Prostate gland (tissue), 2 donors: ENCODE measurements around the gene LMTK3. TPM values are rescaled to one million over a fixed set of nuclear protein-coding genes. Genes with fewer than 3 reads are reported as not detected.

Experiments used
- DNase-seq: peaks from one replicate; pipeline ENCODE4 v3.0.0-alpha.2; 2019; ENCODE audit warnings: low spot score
- H3K27ac ChIP-seq, 2 donors: fragments of 200-600 bp; sonication (generic); 2 replicates each; pipeline ENCODE4 v1.5.1; 2017 to 2019
- H3K27me3 ChIP-seq: fragments of 200-600 bp; sonication (generic); replicated peaks from 2 replicates; pipeline ENCODE4 v1.5.1; 2019; ENCODE audit not compliant: insufficient read depth
- H3K36me3 ChIP-seq, 2 donors: fragments of 200-600 bp; sonication (generic); 1 replicate in 1 of 2; 2 replicates in 1 of 2; pipeline versions ENCODE4 v1.5.1 to v1.8.1; 2017 to 2019
- H3K4me1 ChIP-seq: fragments of 200-600 bp; sonication (generic); replicated peaks from 2 replicates; pipeline ENCODE4 v1.5.1; 2019
- H3K4me3 ChIP-seq, 2 donors: fragments of 200-600 bp; sonication (generic); 2 replicates each; pipeline ENCODE4 v1.5.1; 2017 to 2019
- H3K9me3 ChIP-seq: fragments of 200-600 bp; sonication (generic); 2 replicates; pipeline ENCODE4 v1.5.1; 2017
- CTCF ChIP-seq, 4 experiments: fragments of 200-600 bp in 2 of 4; fragments of 450-650 bp in 2 of 4; sonication (generic) in 2 of 4; IDR thresholded peaks; 1 replicate in 3 of 4; 2 replicates in 1 of 4; pipeline ENCODE4 v1.5.1; 2016 to 2019; ENCODE audit warnings: antibody characterized with exemption in 4 of 4, mild to moderate bottlenecking in 2 of 4, moderate library complexity in 2 of 4
- POLR2A ChIP-seq: fragments of 450-650 bp; IDR thresholded peaks from one replicate; pipeline ENCODE4 v1.6.1; 2016; ENCODE audit warnings: antibody characterized with exemption, mild to moderate bottlenecking
- POLR2AphosphoS5 ChIP-seq: sonication (generic); formaldehyde crosslinking; IDR thresholded peaks from one replicate; pipeline ENCODE4 v1.6.1; 2017; ENCODE audit warnings: antibody characterized with exemption
- WGBS: methylation state at CpG from one replicate; pipeline ENCODE4 v1.1.5; 2018; 5-methylcytosine and 5-hydroxymethylcytosine counted together
- intact Hi-C: fragments of 100-400 bp; cut with DNase I; formaldehyde crosslinking; loops from one replicate; pipeline ENCODE4 v1.14.2; 2022
- total RNA-seq, 2 donors: library from RNA; depleted of rRNA; stranded (reverse); fragments of >200 nt; gene quantifications; one replicate each; pipeline ENCODE4 v1.1.0, GENCODE V29; 2016

LMTK3 gene
- total RNA-seq, 2 donors from 2014 or later: 7.4 to 10.2 TPM

GRCh38 chr19:48475369-48476068 lies 36.1 kb downstream of the LMTK3 start:
- no peak for DNase-seq
- no peak overlapping the region for H3K4me3 ChIP-seq
- TF ChIP-seq POLR2A: no peak
- TF ChIP-seq POLR2AphosphoS5: no peak
- no peak for TF ChIP-seq CTCF (IDR thresholded peaks at IDR 0.05)
- H3K36me3 ChIP-seq: peaks cover 11 to 42% of the 10 kb centered on the region in 2 donors
- no peaks in the 10 kb centered on the region for H3K9me3 ChIP-seq
- no peaks in the 10 kb centered on the region for H3K27me3 ChIP-seq
- intact Hi-C loops: no loop called here
- WGBS: 89% methylated on average over 13 of the region's 17 CpGs
- H3K27ac ChIP-seq: no peak overlapping the region
- H3K4me1 ChIP-seq: peaks cover 3% of the 10 kb centered on the region

GRCh38 chr19:48474084-48474592 lies 37.5 kb downstream of the LMTK3 start:
- intact Hi-C loops: no loop called here
- no peak overlapping the region for H3K27ac ChIP-seq

GRCh38 chr19:48473161-48473966 lies 38.3 kb downstream of the LMTK3 start:
- H3K27ac ChIP-seq: no peak overlapping the region
- no peaks in the 10 kb centered on the region for H3K27me3 ChIP-seq
- TF ChIP-seq POLR2AphosphoS5 (no peak), CTCF (IDR thresholded peaks at IDR 0.05) (no peak), POLR2A (no peak)
- WGBS: 81% methylated on average over 14 of the region's 14 CpGs
- peaks cover 7% of the 10 kb centered on the region for H3K4me1 ChIP-seq
- no peaks in the 10 kb centered on the region for H3K9me3 ChIP-seq
- H3K36me3 ChIP-seq: peaks cover 11 to 42% of the 10 kb centered on the region in 2 donors
- intact Hi-C loops: no loop called here
- DNase-seq: no peak
- no peak overlapping the region for H3K4me3 ChIP-seq

More at GRCh38 chr19:48474084-48474592, 37.5 kb downstream of the LMTK3 start:
- TF ChIP-seq POLR2A (no peak), CTCF (IDR thresholded peaks at IDR 0.05) (no peak), POLR2AphosphoS5 (no peak)
- H3K4me1 ChIP-seq: peaks cover 7% of the 10 kb centered on the region
- H3K4me3 ChIP-seq: no peak overlapping the region
- H3K9me3 ChIP-seq: no peaks in the 10 kb centered on the region
- WGBS: 85% methylated on average over 16 of the region's 16 CpGs
- peaks cover 11 to 42% of the 10 kb centered on the region in 2 donors for H3K36me3 ChIP-seq
- no peak for DNase-seq
- no peaks in the 10 kb centered on the region for H3K27me3 ChIP-seq

GRCh38 chr19:48471836-48472235 lies 39.8 kb downstream of the LMTK3 start:
- 81% methylated on average over 4 of the region's 4 CpGs for WGBS
- Histone ChIP-seq H3K4me1 (peaks cover 7% of the 10 kb centered on the region), H3K27me3 (no peaks in the 10 kb centered on the region), H3K27ac (no peak overlapping the region), H3K9me3 (no peaks in the 10 kb centered on the region), H3K4me3 (no peak overlapping the region), H3K36me3 (peaks cover 11 to 42% of the 10 kb centered on the region in 2 donors)
- intact Hi-C loops: no loop called here
- DNase-seq: no peak
- TF ChIP-seq POLR2AphosphoS5 (no peak), CTCF (IDR thresholded peaks at IDR 0.05) (no peak), POLR2A (no peak)
